Measurements from ENCODE around the gene TCP10L.
"Not testable (repeated sequence)": the region's sequence is repeated elsewhere in the genome, so short reads cannot be mapped to it uniquely, and the experiment has no call there.

Gene TCP10L

GRCh38 chr21:32554832-32555638 lies 30.3 kb downstream of the TCP10L start:
- DNase-seq (ENCODE audit: low spot score): no peak

DNA sequence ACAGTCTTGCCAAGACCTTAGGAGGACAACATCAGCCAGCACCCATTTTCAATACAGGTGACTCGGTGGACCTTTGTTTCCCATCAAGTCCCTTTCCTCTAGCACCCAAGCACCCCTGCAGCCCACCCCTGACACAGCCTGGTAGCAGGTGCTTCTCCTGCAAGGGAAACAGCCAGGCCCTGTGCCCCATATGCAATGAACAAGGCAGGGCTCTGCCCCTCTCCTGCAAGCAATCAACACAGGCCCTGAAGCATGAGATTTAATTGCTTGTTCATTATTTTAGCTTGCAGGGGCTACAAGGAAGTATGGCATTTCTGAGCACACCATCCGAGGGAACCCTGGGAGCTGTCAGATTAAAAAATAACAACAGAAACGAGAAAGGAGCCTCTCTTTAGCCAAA lies 35.4 kb downstream of the TCP10L start:
- no peak for DNase-seq (ENCODE audit: low spot score)

DNA sequence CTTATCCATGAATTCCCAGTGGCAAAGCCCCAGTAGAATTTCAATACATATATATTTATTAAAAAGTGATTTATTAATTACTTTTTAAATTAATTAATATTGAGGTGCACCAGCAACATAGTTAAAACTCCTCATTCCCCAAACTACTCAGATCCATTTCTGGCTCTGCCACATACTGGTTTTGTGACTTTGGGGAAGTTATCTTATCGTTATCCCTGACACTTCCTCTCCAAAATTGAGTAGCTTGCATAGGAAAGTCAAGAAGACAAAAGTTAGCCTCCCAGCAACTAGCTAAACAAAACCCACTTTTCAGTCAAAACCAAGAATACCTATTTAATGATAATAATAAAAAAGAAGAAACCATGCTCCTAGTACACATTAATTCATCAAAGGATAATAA lies 35.9 kb downstream of the TCP10L start:
- no peak for DNase-seq (ENCODE audit: low spot score)

DNA sequence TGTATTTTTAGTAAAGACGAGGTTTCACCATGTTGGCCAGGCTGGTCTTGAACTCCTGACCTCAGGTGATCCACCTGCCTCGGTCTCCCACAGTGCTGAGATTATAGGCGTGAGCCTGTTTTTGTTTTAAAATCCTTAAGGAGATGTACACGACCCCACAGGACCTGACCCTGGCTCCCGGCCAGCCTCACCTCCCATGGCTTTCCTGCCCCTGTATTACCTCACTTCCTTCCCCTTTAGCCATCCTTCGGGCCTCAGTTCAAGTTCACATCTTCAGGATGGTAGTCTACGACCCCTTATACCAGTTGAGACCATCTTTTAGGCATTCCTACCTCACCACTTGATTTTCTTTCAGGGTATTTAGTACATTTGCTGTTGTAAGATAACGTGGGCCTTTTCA lies 36.3 kb downstream of the TCP10L start:
- no peak for DNase-seq (ENCODE audit: low spot score)

DNA sequence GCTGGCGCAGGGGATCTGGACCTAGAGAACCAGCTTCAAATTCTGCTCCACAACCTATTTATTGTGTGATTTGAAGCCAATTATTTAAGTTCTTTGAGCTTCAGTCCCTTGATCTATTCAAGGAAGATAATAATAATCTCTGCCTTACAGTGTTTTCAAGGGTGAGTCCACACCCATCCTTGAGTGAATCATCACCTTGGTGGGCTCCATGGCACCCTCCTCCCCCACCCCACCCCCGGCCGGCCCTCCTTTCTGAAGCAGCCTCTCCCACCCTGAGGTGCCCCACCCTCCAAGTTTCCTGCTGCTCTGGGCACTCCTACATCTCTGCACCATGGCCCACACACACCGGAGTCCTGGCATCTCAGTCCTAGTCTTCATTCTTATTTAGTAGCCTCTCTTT lies 38.3 kb downstream of the TCP10L start:
- DNase-seq (ENCODE audit: low spot score): no peak

- DNase-seq (ENCODE audit: low spot score): no peak
These were observed 39.3 kb downstream of the TCP10L start for GRCh38 chr21:32545948-32546441.

DNA sequence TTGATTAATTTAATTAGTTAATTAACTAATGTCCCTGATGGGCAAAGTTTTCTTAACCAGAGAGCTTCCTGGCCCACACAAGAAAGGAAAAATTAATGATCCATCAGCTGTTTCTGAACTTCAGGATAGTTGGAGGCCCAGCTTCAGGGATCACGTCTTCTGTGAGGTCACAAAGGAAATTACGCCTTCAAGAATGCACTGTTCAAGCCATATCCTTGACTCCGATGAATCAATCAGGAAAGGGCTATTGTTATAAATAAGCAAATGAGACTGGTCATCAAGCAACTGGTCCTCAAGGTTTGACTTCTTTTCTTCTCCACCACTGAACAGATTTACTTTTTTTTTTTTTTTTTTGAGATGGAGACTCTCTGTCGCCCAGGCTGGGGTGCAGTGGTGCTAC lies 40.6 kb downstream of the TCP10L start:
- no peak for DNase-seq (ENCODE audit: low spot score)

DNA sequence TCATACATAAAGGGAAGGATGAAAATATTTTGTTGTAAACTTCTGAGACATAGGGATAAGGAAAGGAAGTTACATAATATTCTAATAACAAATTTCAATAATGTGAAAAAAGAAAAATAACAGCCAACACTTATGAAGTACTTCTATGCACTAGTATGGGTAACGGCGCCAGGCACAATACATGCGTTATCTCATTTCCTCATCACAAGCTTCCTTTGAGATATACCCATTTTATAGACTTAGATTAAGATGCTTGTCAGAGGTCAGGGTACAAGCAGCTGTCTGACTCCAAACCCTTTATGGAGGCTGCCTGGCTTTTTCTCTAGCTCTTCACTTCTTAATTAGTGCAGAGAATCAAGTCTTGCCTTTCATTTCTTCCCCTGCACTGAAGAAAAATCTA lies 41.3 kb downstream of the TCP10L start:
- DNase-seq (ENCODE audit: low spot score): no peak

GRCh38 chr21:32543056-32543455 lies 42.3 kb downstream of the TCP10L start:
- DNase-seq (ENCODE audit: low spot score): not testable (repeated sequence)

DNA sequence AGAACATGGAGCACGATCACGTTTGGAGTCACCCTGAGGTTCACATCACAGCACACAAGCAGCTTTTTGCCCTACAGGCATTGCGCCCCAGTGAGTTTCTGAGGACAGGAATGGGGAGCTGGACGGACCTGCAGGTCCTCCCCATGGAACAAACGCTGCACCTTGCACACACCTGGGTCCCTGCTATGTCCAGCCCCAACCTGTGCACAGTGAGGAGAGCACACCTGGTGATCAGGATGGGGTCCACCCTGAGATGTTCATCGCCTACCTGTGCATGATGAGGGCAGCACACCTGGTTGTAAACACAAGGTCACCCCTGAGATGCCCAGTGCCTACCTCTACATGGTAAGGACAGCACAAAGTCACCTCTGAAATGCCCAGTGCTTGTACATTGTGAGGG lies 45.9 kb downstream of the TCP10L start:
- DNase-seq (ENCODE audit: low spot score): no peak

GRCh38 chr21:32538147-32538792 lies 47.1 kb downstream of the TCP10L start:
- no peak for DNase-seq (ENCODE audit: low spot score)

- no peak for DNase-seq (ENCODE audit: low spot score)
These were observed 47.8 kb downstream of the TCP10L start for GRCh38 chr21:32537569-32537881.

GRCh38 chr21:32535612-32536011 lies 49.7 kb downstream of the TCP10L start:
- DNase-seq (ENCODE audit: low spot score): no peak

GRCh38 chr21:32534113-32534512 lies 51.2 kb downstream of the TCP10L start:
- DNase-seq (ENCODE audit: low spot score): no peak

DNA sequence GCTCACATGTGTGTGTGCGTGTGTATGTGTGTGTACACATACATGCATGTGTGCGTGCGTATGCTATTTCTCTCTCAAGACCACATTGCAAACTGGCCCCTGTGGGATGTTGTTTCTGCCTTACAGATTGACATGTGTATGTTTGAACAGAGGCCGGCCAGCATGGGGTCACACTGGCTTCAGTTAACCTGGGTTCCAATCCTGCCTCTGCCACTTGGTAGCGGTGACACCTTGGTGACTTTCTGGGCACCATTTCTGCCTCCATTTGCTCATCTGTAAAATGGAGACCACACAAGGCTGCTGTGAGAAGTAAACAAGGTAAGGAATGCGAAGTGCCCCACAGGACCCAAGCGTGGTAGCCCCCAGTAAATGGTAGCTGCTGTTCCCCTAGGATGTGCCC lies 51.7 kb downstream of the TCP10L start:
- DNase-seq (ENCODE audit: low spot score): no peak

GRCh38 chr21:32533053-32533452 lies 52.3 kb downstream of the TCP10L start:
- no peak for DNase-seq (ENCODE audit: low spot score)

GRCh38 chr21:32532636-32533035 lies 52.7 kb downstream of the TCP10L start:
- no peak for DNase-seq (ENCODE audit: low spot score)

DNA sequence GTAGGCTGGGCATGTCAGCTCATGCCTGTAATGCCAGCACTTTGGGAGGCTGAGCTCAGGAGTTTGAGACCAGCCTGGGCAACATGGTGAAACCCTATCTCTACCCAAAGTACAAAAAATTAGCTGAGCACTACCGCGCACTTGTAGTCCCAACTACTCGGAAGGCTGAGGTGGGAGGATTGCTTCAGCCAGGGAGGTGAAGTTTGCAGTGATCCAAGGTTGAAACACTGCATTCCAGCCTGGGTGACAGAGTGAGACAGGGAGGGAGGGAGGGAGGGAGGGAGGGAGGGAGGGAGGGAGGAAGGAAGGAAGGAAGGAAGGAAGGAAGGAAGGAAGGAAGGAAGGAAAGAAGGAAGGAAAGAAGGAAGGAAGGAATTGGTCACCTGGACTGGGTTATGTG lies 53.8 kb downstream of the TCP10L start:
- not testable (repeated sequence) for DNase-seq (ENCODE audit: low spot score)

GRCh38 chr21:32530809-32531208 lies 54.5 kb downstream of the TCP10L start:
- DNase-seq (ENCODE audit: low spot score): not testable (repeated sequence)

- no peak for DNase-seq (ENCODE audit: low spot score)
These were observed 55.6 kb downstream of the TCP10L start for GRCh38 chr21:32529679-32530078.

DNA sequence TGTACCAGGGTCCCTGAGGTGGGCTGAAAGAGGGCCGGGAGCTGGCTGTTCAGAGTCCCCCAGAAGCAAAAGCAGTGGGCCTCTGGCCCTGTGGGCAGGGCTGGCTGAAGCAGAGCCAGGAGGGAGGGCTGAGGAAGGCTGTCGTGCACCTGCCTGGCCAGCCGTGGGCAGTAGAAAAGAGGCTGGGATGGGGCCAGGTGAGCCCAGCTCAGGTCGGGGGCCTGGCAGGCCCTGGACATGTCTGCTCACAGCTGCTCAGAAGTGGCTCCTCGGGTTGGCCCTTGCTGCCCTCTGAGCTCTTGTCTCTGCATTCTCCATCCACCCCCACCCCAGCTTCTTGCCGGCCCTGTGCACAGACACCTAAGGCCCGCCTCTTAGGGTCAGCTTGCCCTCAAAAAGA lies 60.0 kb downstream of the TCP10L start:
- DNase-seq (ENCODE audit: low spot score): no peak

DNA sequence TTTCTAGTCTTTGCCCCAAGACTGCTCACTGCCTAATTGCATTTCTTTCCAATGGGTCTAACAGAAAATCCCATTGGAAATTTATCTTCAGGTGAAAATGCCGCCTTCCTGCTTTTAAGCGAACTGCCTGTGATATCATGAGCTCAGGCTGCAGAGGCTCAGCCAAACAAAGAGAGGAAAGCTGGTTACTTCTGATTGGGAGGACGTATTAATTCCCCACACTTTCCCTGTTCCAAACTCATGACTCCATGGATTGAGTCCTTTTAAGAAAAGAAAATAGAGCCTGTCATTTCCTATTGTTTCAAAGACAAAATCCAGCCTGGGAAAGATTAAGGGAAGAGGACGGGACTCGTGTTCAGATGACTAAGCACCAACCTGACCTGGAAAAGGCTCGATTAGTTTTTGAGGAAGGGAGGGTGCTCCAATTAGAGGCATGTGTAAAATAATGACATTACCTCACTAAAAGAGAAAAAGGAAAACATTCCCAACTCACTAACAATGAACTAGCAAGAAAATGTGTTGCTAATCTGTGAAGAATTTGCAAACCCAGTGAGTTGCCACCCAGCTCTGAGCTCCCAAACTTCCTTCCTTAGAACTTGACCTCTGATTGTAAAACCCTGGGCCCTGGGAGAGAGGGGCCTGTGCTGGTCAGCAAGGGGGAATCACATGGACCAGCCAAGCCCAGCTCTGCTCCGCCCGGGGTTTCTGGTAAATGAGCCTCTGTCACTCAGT lies 61.2 kb downstream of the TCP10L start:
- DNase-seq (ENCODE audit: low spot score): no peak
